Breast epithelium (tissue), 4 donors: ENCODE measurements around the gene DUS4L. TPM values are rescaled to one million over a fixed set of nuclear protein-coding genes. Genes with fewer than 3 reads are reported as not detected.

ENCODE experiments used
- DNase-seq, 2 donors: peaks; one replicate each; pipeline ENCODE4 v3.0.0-alpha.2; 2019; ENCODE audit warnings: low spot score in 2 of 2
- H3K27ac ChIP-seq, 2 donors: fragments of 200-600 bp; sonication (generic) in 1 of 2; one replicate each; pipeline ENCODE4 v1.5.1; 2016 to 2019; ENCODE audit warnings: mild to moderate bottlenecking in 1 of 2
- H3K27me3 ChIP-seq, 2 donors: fragments of 200-600 bp; sonication (generic) in 1 of 2; one replicate each; pipeline versions ENCODE4 v1.5.1 to v1.6.0; 2017 to 2019; ENCODE audit warnings: control low read depth in 1 of 2, mild to moderate bottlenecking in 1 of 2
- H3K36me3 ChIP-seq: fragments of 200-600 bp; one replicate; pipeline ENCODE4 v1.5.1; 2019
- H3K4me1 ChIP-seq, 2 donors: fragments of 200-600 bp; sonication (generic); one replicate each; pipeline ENCODE4 v1.5.1; 2016 to 2019; ENCODE audit warnings: control low read depth in 1 of 2
- H3K4me3 ChIP-seq, 3 donors: fragments of 200-600 bp; sonication (generic); 1 replicate in 2 of 3; 2 replicates in 1 of 3; pipeline ENCODE4 v1.5.1; 2016 to 2019; ENCODE audit warnings: mild to moderate bottlenecking in 3 of 3, moderate library complexity in 2 of 3
- H3K9me3 ChIP-seq, 2 donors: fragments of 200-600 bp; sonication (generic) in 1 of 2; one replicate each; pipeline ENCODE4 v1.5.1; 2016 to 2019; ENCODE audit warnings: control low read depth in 1 of 2
- CTCF ChIP-seq, 3 donors: fragments of 450-650 bp; IDR thresholded peaks; one replicate each; pipeline ENCODE4 v1.5.1; 2016 to 2017; ENCODE audit warnings: antibody characterized with exemption in 3 of 3, mild to moderate bottlenecking in 3 of 3, moderate library complexity in 3 of 3
- POLR2A ChIP-seq: fragments of 450-650 bp; IDR thresholded peaks from one replicate; pipeline ENCODE4 v1.6.1; 2016; ENCODE audit warnings: antibody characterized with exemption, mild to moderate bottlenecking, moderate library complexity
- POLR2AphosphoS5 ChIP-seq, 3 donors: sonication (generic); formaldehyde crosslinking; IDR thresholded peaks; one replicate each; pipeline ENCODE4 v1.6.1; 2017; ENCODE audit warnings: antibody characterized with exemption in 3 of 3
- intact Hi-C: fragments of 100-400 bp; cut with DNase I; formaldehyde crosslinking; loops from one replicate; pipeline ENCODE4 v1.15.1; 2023; ENCODE audit warnings: low total_unique reads
- total RNA-seq, 3 donors: library from RNA; depleted of rRNA; stranded (reverse); fragments of >200 nt; gene quantifications; one replicate each; pipeline ENCODE4 v1.1.0, GENCODE V29; 2016

DUS4L gene
- total RNA-seq, 3 donors from 2014 or later: 6.6 to 10.5 (median 9.0) TPM

DNA sequence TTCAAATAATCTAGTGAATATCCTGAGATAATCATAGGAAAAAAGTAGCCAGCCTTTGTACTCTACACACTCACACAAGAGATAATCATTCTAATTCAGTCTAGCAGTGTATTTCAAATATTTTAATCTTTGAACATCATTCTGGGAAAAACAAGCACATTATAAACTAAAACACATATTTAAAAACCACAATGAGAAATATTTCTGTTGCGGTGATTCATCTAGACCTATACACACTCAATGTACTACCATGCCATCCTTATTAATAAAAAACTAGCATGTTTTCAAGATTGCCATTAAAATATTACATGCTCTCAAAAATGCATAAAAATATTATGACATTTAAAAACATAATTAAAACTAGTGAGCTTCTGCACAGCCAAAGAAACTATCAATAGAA is 11.8 kb upstream of the DUS4L start:
- Histone ChIP-seq H3K36me3 (no peaks in the 10 kb centered on the region), H3K27ac (no peak overlapping the region), H3K27me3 (no peaks in the 10 kb centered on the region), H3K9me3 (no peaks in the 10 kb centered on the region), H3K4me3 (no peak overlapping the region), H3K4me1 (no peaks in the 10 kb centered on the region)
- no peak for DNase-seq
- TF ChIP-seq POLR2AphosphoS5 (IDR thresholded peaks at IDR 0.05) (no peak), CTCF (IDR thresholded peaks at IDR 0.05) (no peak), POLR2A (no peak)
- intact Hi-C loops: no loop called here

GRCh38 chr7:107555893-107556292 is 7.9 kb upstream of the DUS4L start:
- no peak overlapping the region for H3K4me3 ChIP-seq
- no peaks in the 10 kb centered on the region for H3K27me3 ChIP-seq
- no peak overlapping the region for H3K27ac ChIP-seq
- H3K36me3 ChIP-seq: no peaks in the 10 kb centered on the region
- DNase-seq: no peak
- TF ChIP-seq POLR2AphosphoS5 (IDR thresholded peaks at IDR 0.05): no peak
- TF ChIP-seq CTCF (IDR thresholded peaks at IDR 0.05): no peak
- no peak for TF ChIP-seq POLR2A
- no peaks in the 10 kb centered on the region for H3K9me3 ChIP-seq
- intact Hi-C loops: no loop called here
- H3K4me1 ChIP-seq: no peaks in the 10 kb centered on the region

GRCh38 chr7:107559864-107560263 is 3.9 kb upstream of the DUS4L start:
- TF ChIP-seq POLR2AphosphoS5 (IDR thresholded peaks at IDR 0.05) (no peak), POLR2A (no peak), CTCF (IDR thresholded peaks at IDR 0.05) (no peak)
- H3K4me3 ChIP-seq: no peak overlapping the region
- H3K27me3 ChIP-seq: no peaks in the 10 kb centered on the region
- H3K27ac ChIP-seq: no peak overlapping the region
- no peaks in the 10 kb centered on the region for H3K9me3 ChIP-seq
- H3K4me1 ChIP-seq: no peaks in the 10 kb centered on the region
- DNase-seq: no peak
- intact Hi-C loops: no loop called here
- H3K36me3 ChIP-seq: no peaks in the 10 kb centered on the region

GRCh38 chr7:107560898-107561516 is 2.8 kb upstream of the DUS4L start:
- no peaks in the 10 kb centered on the region for H3K4me1 ChIP-seq
- H3K27ac ChIP-seq: no peak overlapping the region
- H3K36me3 ChIP-seq: no peaks in the 10 kb centered on the region
- intact Hi-C loops: no loop called here
- TF ChIP-seq POLR2AphosphoS5 (IDR thresholded peaks at IDR 0.05) (no peak), POLR2A (no peak), CTCF (IDR thresholded peaks at IDR 0.05) (no peak)
- H3K9me3 ChIP-seq: no peaks in the 10 kb centered on the region
- no peak overlapping the region for H3K4me3 ChIP-seq
- H3K27me3 ChIP-seq: no peaks in the 10 kb centered on the region
- no peak for DNase-seq

- no peaks in the 10 kb centered on the region for H3K4me1 ChIP-seq
- H3K36me3 ChIP-seq: no peaks in the 10 kb centered on the region
- intact Hi-C loops: no loop called here
- no peaks in the 10 kb centered on the region for H3K9me3 ChIP-seq
- DNase-seq: peak in 1 of 2 donors; percentile 63
- no peaks in the 10 kb centered on the region for H3K27me3 ChIP-seq
- peak overlapping the region; percentile 95 to 99 for H3K27ac ChIP-seq
- peak overlapping the region; percentile 80 to 99 (median 86) for H3K4me3 ChIP-seq
- TF ChIP-seq CTCF (IDR thresholded peaks at IDR 0.05) (no peak), POLR2AphosphoS5 (IDR thresholded peaks at IDR 0.05) (no peak), POLR2A (no peak)
These were observed 543 bp upstream of the DUS4L start for GRCh38 chr7:107563081-107563774.
